ENCODE measurements around the gene L3MBTL1.

DNA sequence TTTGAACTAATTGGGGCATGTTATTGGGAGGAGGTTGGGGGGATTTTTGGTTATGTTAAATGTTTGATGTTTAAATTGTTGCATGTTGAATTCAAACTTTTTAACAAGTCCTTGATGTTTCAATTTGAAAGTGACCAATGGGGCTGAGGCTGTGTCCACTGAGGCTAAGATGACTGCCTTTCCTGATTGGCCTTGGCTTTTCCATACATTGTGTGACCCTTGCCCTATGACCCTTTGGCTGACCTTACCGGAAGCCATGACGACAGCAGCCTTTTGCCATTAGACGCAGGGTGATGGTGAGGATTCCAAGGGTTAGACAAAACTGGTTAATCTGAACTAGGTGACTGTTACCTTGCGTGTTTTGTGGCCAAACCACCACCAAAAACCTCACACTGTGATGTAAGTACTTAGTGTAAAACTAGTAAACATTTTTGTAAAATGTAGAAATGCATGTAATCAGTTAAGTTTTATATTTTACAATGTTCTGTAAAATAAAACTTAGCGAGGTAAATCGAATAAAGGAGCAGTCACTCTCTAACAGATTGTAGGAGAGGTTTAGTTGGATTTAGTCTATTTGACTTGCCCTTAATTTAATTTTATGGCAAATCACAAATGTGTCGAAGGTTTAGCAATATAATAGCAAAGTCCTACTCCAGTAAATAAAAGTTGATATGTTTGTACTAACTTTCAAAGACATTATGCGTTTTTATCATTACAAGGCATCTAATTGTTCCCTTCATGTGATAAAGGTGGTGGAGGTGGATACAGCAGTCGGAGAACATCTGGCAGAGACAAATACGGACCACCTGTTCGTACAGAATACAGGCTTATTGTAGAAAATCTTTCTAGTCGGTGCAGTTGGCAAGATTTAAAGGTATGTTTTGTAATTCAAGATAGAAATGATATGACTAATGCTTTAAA lies 48.2 kb upstream of the L3MBTL1 start:
- TF ChIP-seq, protein P1, sequence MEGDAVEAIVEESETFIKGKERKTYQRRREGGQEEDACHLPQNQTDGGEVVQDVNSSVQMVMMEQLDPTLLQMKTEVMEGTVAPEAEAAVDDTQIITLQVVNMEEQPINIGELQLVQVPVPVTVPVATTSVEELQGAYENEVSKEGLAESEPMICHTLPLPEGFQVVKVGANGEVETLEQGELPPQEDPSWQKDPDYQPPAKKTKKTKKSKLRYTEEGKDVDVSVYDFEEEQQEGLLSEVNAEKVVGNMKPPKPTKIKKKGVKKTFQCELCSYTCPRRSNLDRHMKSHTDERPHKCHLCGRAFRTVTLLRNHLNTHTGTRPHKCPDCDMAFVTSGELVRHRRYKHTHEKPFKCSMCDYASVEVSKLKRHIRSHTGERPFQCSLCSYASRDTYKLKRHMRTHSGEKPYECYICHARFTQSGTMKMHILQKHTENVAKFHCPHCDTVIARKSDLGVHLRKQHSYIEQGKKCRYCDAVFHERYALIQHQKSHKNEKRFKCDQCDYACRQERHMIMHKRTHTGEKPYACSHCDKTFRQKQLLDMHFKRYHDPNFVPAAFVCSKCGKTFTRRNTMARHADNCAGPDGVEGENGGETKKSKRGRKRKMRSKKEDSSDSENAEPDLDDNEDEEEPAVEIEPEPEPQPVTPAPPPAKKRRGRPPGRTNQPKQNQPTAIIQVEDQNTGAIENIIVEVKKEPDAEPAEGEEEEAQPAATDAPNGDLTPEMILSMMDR (conservative IDR thresholded peaks at IDR 0.05; ENCODE audit: low read length), result no peak
- TF ChIP-seq EZH2phosphoT487 (IDR thresholded peaks at IDR 0.05; ENCODE audit: borderline replicate concordance), result no peak

Data from Loucy (cell line).